RWPE1 (cell line): Measurements from ENCODE around the gene C17orf107.
A peak's percentile ranks its signal among the peaks of the same experiment; 100 is the strongest.

ENCODE experiments used
- CTCF ChIA-PET: fragments of 350-600 bp; sonication (Branson Sonifier 250); formaldehyde crosslinking; extraction: SDS; loops from one replicate; lab custom pipeline; 2021; lab: Yijun Ruan, JAX
- POLR2A ChIA-PET: fragments of 400-600 bp; formaldehyde crosslinking; extraction: SDS; loops from one replicate; lab custom pipeline; 2020; ENCODE audit warnings: antibody characterized with exemption; ENCODE audit not compliant: low non-redundant PET; lab: Yijun Ruan, JAX
- DNase-seq: peaks from one replicate; pipeline ENCODE4 v3.0.0; 2012; ENCODE audit warnings: low spot score
- H3K27ac ChIP-seq: fragments of 450-650 bp; 2 replicates; pipeline ENCODE4 v1.5.1; 2017
- TF ChIP-seq, protein P1 (sequence below): fragments of 450-650 bp; conservative IDR thresholded peaks from 2 replicates; pipeline ENCODE4 v1.5.1; 2017; ENCODE audit warnings: low read depth, mild to moderate bottlenecking

The C17orf107 gene

DNA sequence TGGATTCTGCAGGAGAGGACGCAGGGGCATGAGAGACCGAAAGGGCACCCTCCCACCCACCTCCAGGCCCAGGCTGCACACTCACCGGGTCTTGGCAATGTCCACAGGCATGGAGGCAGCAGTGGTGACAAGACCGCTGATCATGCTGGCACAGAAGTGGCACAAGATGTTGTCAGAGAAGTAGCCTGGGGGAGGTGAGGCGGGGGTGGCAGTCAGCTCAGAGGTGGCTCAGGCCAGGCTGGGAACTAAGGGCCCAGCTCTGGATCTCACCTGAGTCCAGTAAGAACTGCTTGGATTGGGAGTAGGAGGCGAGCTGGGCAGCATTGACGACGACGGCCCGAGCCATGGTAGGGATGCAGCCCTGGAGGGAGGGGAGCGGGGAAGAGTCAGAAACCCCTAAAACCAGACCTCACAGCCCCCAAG is 38.7 kb downstream of the C17orf107 start:
- CTCF ChIA-PET: interaction anchor here (1.3 kb wide), 1 partner anchor 29 kb away, joined by 7 read pairs; no protein-coding TSS in a partner anchor
- TF ChIP-seq, protein P1, sequence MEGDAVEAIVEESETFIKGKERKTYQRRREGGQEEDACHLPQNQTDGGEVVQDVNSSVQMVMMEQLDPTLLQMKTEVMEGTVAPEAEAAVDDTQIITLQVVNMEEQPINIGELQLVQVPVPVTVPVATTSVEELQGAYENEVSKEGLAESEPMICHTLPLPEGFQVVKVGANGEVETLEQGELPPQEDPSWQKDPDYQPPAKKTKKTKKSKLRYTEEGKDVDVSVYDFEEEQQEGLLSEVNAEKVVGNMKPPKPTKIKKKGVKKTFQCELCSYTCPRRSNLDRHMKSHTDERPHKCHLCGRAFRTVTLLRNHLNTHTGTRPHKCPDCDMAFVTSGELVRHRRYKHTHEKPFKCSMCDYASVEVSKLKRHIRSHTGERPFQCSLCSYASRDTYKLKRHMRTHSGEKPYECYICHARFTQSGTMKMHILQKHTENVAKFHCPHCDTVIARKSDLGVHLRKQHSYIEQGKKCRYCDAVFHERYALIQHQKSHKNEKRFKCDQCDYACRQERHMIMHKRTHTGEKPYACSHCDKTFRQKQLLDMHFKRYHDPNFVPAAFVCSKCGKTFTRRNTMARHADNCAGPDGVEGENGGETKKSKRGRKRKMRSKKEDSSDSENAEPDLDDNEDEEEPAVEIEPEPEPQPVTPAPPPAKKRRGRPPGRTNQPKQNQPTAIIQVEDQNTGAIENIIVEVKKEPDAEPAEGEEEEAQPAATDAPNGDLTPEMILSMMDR: no peak
- no peak for DNase-seq
- H3K27ac ChIP-seq: peak overlapping the region; percentile 98
- POLR2A ChIA-PET: no interaction called here

DNA sequence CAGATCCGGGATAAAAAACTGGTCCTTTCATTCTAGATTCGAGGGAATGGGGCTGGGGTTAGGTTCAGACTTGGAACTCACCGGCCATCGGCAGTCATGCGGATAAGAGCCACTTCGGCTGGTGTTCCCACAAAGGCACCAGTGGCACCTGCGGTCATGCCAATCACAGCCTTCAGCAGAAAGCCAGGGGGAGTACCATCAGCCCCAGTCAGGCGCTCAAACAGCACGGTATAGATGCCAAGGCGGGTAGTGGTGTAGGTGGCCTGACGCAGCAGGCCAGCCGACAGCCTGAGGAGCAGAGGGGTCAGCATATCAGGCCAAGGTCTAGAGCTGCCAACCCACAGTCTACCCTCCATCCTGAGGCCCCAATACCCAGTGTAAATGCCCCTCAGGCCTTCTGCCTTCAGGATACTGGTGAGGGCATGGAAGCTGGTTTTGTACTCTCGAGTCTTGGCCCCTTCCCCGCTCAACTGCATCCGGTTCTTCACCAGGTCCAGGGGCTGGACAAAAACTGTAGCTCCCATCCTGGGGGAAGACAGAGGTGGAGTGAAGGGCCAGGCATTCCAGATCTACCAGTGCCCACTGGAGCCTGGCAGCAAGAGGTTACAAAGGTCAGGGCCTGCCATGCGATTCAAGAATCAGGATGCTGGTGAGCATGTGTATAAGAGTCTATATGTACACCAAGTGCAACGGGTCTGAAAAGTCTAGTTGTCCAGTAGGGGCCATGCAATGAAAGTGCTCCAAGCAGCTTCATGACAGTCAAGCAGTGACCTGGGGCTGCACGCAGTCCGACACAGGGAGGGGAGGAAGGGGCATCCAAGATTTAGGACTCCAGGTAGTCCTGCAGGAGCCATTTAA is 39.6 kb downstream of the C17orf107 start:
- H3K27ac ChIP-seq: peak overlapping the region; percentile 98
- CTCF ChIA-PET: interaction anchor here (0.6 to 1.3 kb wide), 2 partner anchors 30 to 49 kb away, joined by 3 to 7 read pairs; partner anchors contain the start of gene CAMTA2
- TF ChIP-seq, protein P1: no peak
- DNase-seq: no peak
- POLR2A ChIA-PET: interaction anchor here (0.8 to 2.6 kb wide), 4 partner anchors 28 to 59 kb away, joined by 3 to 18 read pairs (median 7); partner anchors contain the start of genes INCA1, KIF1C and SPAG7

DNA sequence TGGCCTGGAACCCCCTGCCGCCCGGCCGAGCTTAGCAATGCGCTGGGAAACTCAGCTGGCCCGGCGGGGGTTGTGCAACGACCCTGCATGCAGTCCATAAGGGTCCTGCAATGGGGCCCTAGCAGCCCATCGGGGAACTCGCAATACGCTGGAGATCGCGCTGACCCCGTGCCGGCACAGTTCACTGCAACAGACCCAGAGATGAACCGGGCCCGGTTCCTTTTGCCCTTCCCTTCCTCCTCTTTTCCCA is 40.1 kb downstream of the C17orf107 start:
- CTCF ChIA-PET: interaction anchor here (0.6 to 1.0 kb wide), 3 partner anchors 31 to 51 kb away, joined by 3 to 9 read pairs (median 4); partner anchors contain the start of gene CAMTA2
- DNase-seq: no peak
- H3K27ac ChIP-seq: peak overlapping the region; percentile 98
- POLR2A ChIA-PET: interaction anchor here (0.6 to 2.6 kb wide), 7 partner anchors 9 to 149 kb away, joined by 3 to 18 read pairs (median 4); partner anchors contain the start of genes INCA1, KIF1C, PFN1 and SPAG7
- TF ChIP-seq, protein P1: no peak

DNA sequence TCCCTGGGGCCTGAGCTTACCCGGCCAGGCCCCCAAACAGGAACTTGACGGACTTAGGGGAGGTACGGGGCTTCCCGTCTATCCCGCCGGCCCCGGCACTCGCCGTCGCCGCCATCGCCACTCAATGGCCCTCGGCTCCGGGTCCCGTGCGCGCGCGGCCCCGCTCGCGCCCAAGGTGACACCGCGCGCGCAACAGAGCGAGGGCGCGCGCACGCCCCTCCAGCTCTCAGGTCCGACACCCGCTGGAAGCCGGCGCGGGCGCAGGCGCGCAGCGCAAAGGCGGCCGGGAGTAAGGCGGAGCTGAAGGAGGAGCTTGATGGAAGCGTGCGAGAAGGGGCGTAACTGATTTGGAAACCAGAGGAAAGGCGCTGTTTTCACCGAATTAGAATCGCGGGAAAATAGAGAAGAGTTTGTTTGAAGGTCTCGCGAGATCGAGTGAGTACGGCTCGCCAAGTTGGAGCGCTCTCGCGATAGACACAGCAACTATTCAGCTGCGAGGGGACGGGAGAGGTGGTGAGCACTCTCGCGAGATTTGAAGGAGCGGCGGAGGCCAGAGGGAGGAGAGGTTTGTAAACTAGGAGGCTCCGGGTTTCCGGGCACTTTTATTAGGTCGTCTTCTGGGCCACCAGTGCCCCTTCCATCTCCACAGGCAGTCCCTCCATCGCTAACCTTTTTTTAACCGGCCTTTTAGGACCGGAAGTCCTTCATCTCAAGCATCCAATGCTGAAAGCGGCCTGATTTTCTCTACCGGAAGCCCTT is 40.6 kb downstream of the C17orf107 start, which contains the start of the genes RNF167 and SLC25A11:
Gene RNF167, plus strand, starts transcription at position 473 of the 759 bp plus-strand sequence. CDS start 642 bp downstream, outside the sequence.
Gene SLC25A11, minus strand, starts transcription at position 251 of the 759 bp plus-strand sequence. Its CDS starts 136 bp downstream, at position 115.
- DNase-seq: peak; percentile 98
- H3K27ac ChIP-seq: peak within 1 kb of the TSS; percentile 98
- TF ChIP-seq, protein P1: no peak
- CTCF ChIA-PET: interaction anchor here (0.6 to 1.0 kb wide), 3 partner anchors 31 to 50 kb away, joined by 3 to 9 read pairs (median 4); partner anchors contain the start of gene CAMTA2
- POLR2A ChIA-PET: interaction anchor here (0.6 to 2.6 kb wide), 7 partner anchors 9 to 149 kb away, joined by 3 to 18 read pairs (median 4); partner anchors contain the start of genes INCA1, KIF1C, PFN1 and PSMB6

DNA sequence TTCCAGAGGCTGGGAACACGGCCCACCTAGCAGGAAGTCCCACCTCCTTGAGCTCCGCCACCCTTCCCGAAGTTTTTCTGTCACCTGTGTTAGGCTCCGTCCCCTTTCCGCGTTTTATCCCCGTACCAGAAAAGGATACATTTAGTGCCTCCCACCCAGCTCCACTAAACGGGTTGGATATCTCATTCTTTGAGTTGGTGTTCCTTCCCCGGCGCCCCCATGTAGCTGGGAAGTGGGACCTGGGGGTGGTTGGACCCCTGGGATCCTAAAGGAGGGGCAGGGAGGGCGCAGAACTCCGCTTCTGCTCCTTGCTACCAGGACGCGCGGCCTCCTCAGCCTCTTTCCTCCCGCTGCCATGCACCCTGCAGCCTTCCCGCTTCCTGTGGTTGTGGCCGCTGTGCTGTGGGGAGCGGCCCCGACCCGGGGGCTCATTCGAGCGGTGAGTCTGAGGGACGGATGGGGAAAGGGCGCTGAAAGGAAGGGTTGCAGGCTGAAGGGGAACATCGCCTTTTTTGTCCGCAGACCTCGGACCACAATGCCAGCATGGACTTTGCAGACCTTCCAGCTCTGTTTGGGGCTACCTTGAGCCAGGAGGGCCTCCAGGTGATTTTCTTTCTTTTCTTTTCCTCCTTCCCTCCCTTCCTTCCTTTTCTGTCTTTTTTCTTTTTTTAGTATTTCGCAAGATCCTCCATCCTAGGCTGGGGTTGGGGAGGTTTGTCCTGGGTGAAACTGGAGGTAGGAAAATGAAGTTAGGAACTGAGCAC is 41.4 kb downstream of the C17orf107 start:
- H3K27ac ChIP-seq: peak overlapping the region; percentile 98
- DNase-seq: peak; percentile 87
- POLR2A ChIA-PET: interaction anchor here (0.7 to 2.6 kb wide), 6 partner anchors 8 to 150 kb away, joined by 3 to 18 read pairs (median 5); partner anchors contain the start of genes INCA1, KIF1C, PFN1 and PSMB6
- CTCF ChIA-PET: interaction anchor here (1.0 kb wide), 1 partner anchor 32 kb away, joined by 9 read pairs; no protein-coding TSS in a partner anchor
- TF ChIP-seq, protein P1: no peak
